Ishikawa (cell line): Measurements from ENCODE around the gene FABP6.

Experiments used
- CREB1 ChIP-seq: IDR thresholded peaks from 2 replicates; pipeline ENCODE4 v1.6.1; 2012; ENCODE audit warnings: low read depth
- EP300 ChIP-seq: IDR thresholded peaks from 2 replicates; pipeline ENCODE4 v1.6.1; 2012; ENCODE audit warnings: borderline replicate concordance
- NFIC ChIP-seq: IDR thresholded peaks from 2 replicates; pipeline ENCODE4 v1.6.1; 2012
- RAD21 ChIP-seq: IDR thresholded peaks from 2 replicates; pipeline ENCODE4 v1.6.1; 2012; ENCODE audit warnings: low read depth
- TAF1 ChIP-seq: IDR thresholded peaks from 2 replicates; pipeline ENCODE4 v1.6.1; 2012; ENCODE audit warnings: low read depth, mild to moderate bottlenecking
- TEAD4 ChIP-seq: IDR thresholded peaks from 2 replicates; pipeline ENCODE4 v1.6.1; 2012
- YY1 ChIP-seq: IDR thresholded peaks from 2 replicates; pipeline ENCODE4 v1.6.1; 2012; ENCODE audit warnings: low read depth
- TF ChIP-seq, protein P1 (sequence below): IDR thresholded peaks from 2 replicates; pipeline ENCODE4 v1.6.1; 2012
- TF ChIP-seq, protein P2 (sequence below): IDR thresholded peaks from 2 replicates; pipeline ENCODE4 v1.6.1; 2012; ENCODE audit warnings: low read depth, mild to moderate bottlenecking
- TF ChIP-seq, protein P3 (sequence below): IDR thresholded peaks from 2 replicates; pipeline ENCODE4 v1.6.1; 2012

- TF ChIP-seq, protein P1, sequence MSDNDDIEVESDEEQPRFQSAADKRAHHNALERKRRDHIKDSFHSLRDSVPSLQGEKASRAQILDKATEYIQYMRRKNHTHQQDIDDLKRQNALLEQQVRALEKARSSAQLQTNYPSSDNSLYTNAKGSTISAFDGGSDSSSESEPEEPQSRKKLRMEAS: no peak
- TF ChIP-seq, protein P2, sequence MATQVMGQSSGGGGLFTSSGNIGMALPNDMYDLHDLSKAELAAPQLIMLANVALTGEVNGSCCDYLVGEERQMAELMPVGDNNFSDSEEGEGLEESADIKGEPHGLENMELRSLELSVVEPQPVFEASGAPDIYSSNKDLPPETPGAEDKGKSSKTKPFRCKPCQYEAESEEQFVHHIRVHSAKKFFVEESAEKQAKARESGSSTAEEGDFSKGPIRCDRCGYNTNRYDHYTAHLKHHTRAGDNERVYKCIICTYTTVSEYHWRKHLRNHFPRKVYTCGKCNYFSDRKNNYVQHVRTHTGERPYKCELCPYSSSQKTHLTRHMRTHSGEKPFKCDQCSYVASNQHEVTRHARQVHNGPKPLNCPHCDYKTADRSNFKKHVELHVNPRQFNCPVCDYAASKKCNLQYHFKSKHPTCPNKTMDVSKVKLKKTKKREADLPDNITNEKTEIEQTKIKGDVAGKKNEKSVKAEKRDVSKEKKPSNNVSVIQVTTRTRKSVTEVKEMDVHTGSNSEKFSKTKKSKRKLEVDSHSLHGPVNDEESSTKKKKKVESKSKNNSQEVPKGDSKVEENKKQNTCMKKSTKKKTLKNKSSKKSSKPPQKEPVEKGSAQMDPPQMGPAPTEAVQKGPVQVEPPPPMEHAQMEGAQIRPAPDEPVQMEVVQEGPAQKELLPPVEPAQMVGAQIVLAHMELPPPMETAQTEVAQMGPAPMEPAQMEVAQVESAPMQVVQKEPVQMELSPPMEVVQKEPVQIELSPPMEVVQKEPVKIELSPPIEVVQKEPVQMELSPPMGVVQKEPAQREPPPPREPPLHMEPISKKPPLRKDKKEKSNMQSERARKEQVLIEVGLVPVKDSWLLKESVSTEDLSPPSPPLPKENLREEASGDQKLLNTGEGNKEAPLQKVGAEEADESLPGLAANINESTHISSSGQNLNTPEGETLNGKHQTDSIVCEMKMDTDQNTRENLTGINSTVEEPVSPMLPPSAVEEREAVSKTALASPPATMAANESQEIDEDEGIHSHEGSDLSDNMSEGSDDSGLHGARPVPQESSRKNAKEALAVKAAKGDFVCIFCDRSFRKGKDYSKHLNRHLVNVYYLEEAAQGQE: no peak
- TF ChIP-seq YY1 (no peak), NFIC (no peak), CREB1 (no peak), TAF1 (no peak), EP300 (no peak), RAD21 (no peak), TEAD4 (no peak)
- TF ChIP-seq, protein P3, sequence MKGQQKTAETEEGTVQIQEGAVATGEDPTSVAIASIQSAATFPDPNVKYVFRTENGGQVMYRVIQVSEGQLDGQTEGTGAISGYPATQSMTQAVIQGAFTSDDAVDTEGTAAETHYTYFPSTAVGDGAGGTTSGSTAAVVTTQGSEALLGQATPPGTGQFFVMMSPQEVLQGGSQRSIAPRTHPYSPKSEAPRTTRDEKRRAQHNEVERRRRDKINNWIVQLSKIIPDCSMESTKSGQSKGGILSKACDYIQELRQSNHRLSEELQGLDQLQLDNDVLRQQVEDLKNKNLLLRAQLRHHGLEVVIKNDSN: no peak
These were observed 11.0 kb downstream of the FABP6 start for GRCh38 chr5:160240350-160240749.
